H1 (cell line): ENCODE results near the gene ID1. TPM values are rescaled to one million over a fixed set of nuclear protein-coding genes. Genes with fewer than 3 reads are reported as not detected.

Experiments used
- CHD7 ChIP-seq: fragments of 300-600 bp; sonication (generic); IDR thresholded peaks from 2 replicates; pipeline ENCODE4 v1.7.1; 2012; ENCODE audit warnings: low read length, moderate library complexity, mild to moderate bottlenecking, inconsistent platforms; ENCODE audit not compliant: insufficient replicate concordance
- polyA plus RNA-seq, 7 experiments: library from polyadenylated mRNA; depleted of rRNA in 3 of 7; stranded (reverse) in 5 of 7; unstranded in 2 of 7; fragments of >200 nt in 5 of 7; fragments of 200-250 nt in 2 of 7; gene quantifications; 1 replicate in 5 of 7; 2 replicates in 1 of 7; 4 replicates in 1 of 7; pipeline versions ENCODE4 v1.2.1 to v1.2.3, GENCODE V29; 2011 to 2013; ENCODE audit warnings: missing spikeins in 2 of 7, mixed read lengths in 2 of 7
- total RNA-seq: library from RNA; stranded (reverse); fragmentation: NEBNext Ultra II Directional; extraction: Animal tissue kit (Norgen Biotek cat#: 25700); gene quantifications from 2 replicates; pipeline ENCODE4 v1.2.1, GENCODE V29; 2021

ID1 gene
- total and polyA plus RNA-seq, 2 of the 8 experiments (the other 6 are each of a cell fraction or from before 2014, with no cell fraction given) = 120 to 357 TPM

- no peak for TF ChIP-seq CHD7
- TF ChIP-seq, all 59 proteins: peak for 0
Observed at GRCh38 chr20:31564284-31564683, 40.8 kb upstream of the ID1 start (continued).
